Activated T-helper 2 cell treated with anti-CD3 and anti-CD28 coated beads, Interferon-gamma antibody, Interleukin-2, Interleukin-4, amounts not matched to agents 10 μg/mL and 5 μg/mL and 100 μg/mL, durations not matched to agents 14 hours and 24 hours and 36 hours (primary cell): ENCODE results near the gene DYNC1LI1. TPM values are rescaled to one million over a fixed set of nuclear protein-coding genes. Genes with fewer than 3 reads are reported as not detected.

Experiments used
- DNase-seq: peaks from one replicate; pipeline ENCODE4 v3.0.0; 2021; ENCODE audit warnings: low spot score
- H3K27ac Mint-ChIP-seq: one replicate; pipeline ENCODE4 v1.8.0; 2021; ENCODE audit warnings: mixed read lengths
- H3K27me3 Mint-ChIP-seq: one replicate; pipeline ENCODE4 v1.8.0; 2021; ENCODE audit warnings: low read depth, mixed read lengths
- H3K36me3 Mint-ChIP-seq: one replicate; pipeline ENCODE4 v1.8.0; 2021; ENCODE audit warnings: low read depth, mixed read lengths
- H3K4me1 Mint-ChIP-seq: one replicate; pipeline ENCODE4 v1.8.0; 2021; ENCODE audit warnings: low read depth, mixed read lengths
- H3K4me3 Mint-ChIP-seq: one replicate; pipeline ENCODE4 v1.8.0; 2021; ENCODE audit warnings: low read depth, mild to moderate bottlenecking, moderate library complexity, mixed read lengths
- H3K9me3 Mint-ChIP-seq: one replicate; pipeline ENCODE4 v1.8.0; 2021; ENCODE audit warnings: mixed read lengths
- intact Hi-C: fragments of 100-400 bp; cut with micrococcal nuclease; formaldehyde crosslinking; loops from one replicate; pipeline ENCODE4 v1.15.1; 2023
- total RNA-seq: library from RNA; stranded (reverse); gene quantifications from 2 replicates; pipeline ENCODE4 v1.2.3, GENCODE V29; 2022

DYNC1LI1 gene
- total RNA-seq, 1 donor from 2014 or later: 38.2 TPM

GRCh38 chr3:32493437-32494414 lies 76.9 kb downstream of the DYNC1LI1 start:
- H3K27ac Mint-ChIP-seq: no peak overlapping the region
- peaks cover 4% of the 10 kb centered on the region for H3K9me3 Mint-ChIP-seq

GRCh38 chr3:32492684-32493436 lies 77.8 kb downstream of the DYNC1LI1 start:
- no peak overlapping the region for H3K4me3 Mint-ChIP-seq
- peaks cover 11% of the 10 kb centered on the region for H3K4me1 Mint-ChIP-seq
- H3K27me3 Mint-ChIP-seq: no peaks in the 10 kb centered on the region
- H3K9me3 Mint-ChIP-seq: peaks cover 4% of the 10 kb centered on the region
- no peak overlapping the region for H3K27ac Mint-ChIP-seq
- H3K36me3 Mint-ChIP-seq: peaks cover 25% of the 10 kb centered on the region
- no peak for DNase-seq
- intact Hi-C loops: no loop called here

More at GRCh38 chr3:32493437-32494414, 76.9 kb downstream of the DYNC1LI1 start:
- H3K27me3 Mint-ChIP-seq: no peaks in the 10 kb centered on the region
- H3K36me3 Mint-ChIP-seq: peaks cover 21% of the 10 kb centered on the region
- peaks cover 16% of the 10 kb centered on the region for H3K4me1 Mint-ChIP-seq
- intact Hi-C loops: loop anchor here (2.0 kb wide), 1 partner anchor 25 kb away; no protein-coding TSS in a partner anchor
- DNase-seq: no peak
- H3K4me3 Mint-ChIP-seq: no peak overlapping the region

GRCh38 chr3:32488474-32489008 lies 82.1 kb downstream of the DYNC1LI1 start:
- no peak for DNase-seq
- no peak overlapping the region for H3K4me3 Mint-ChIP-seq
- H3K4me1 Mint-ChIP-seq: peaks cover 12% of the 10 kb centered on the region
- intact Hi-C loops: no loop called here
- H3K27ac Mint-ChIP-seq: peak overlapping the region; percentile 49
- H3K27me3 Mint-ChIP-seq: no peaks in the 10 kb centered on the region
- no peaks in the 10 kb centered on the region for H3K9me3 Mint-ChIP-seq
- H3K36me3 Mint-ChIP-seq: peaks cover 39% of the 10 kb centered on the region

GRCh38 chr3:32487781-32488473 lies 82.7 kb downstream of the DYNC1LI1 start:
- no peak overlapping the region for H3K4me3 Mint-ChIP-seq
- no peaks in the 10 kb centered on the region for H3K27me3 Mint-ChIP-seq
- peak overlapping the region; percentile 49 for H3K27ac Mint-ChIP-seq
- peaks cover 15% of the 10 kb centered on the region for H3K4me1 Mint-ChIP-seq
- no peak for DNase-seq
- no peaks in the 10 kb centered on the region for H3K9me3 Mint-ChIP-seq
- peaks cover 42% of the 10 kb centered on the region for H3K36me3 Mint-ChIP-seq
- intact Hi-C loops: no loop called here

GRCh38 chr3:32484436-32484835 lies 86.2 kb downstream of the DYNC1LI1 start:
- Mint-ChIP-seq H3K36me3 (peaks cover 71% of the 10 kb centered on the region), H3K27ac (no peak overlapping the region), H3K4me3 (no peak overlapping the region), H3K27me3 (no peaks in the 10 kb centered on the region), H3K4me1 (peaks cover 25% of the 10 kb centered on the region), H3K9me3 (no peaks in the 10 kb centered on the region)
- intact Hi-C loops: no loop called here
- no peak for DNase-seq

- no peaks in the 10 kb centered on the region for H3K9me3 Mint-ChIP-seq
- H3K4me1 Mint-ChIP-seq: peaks cover 25% of the 10 kb centered on the region
Measured at GRCh38 chr3:32483772-32484171, 86.9 kb downstream of the DYNC1LI1 start.

GRCh38 chr3:32482693-32483092 lies 88.0 kb downstream of the DYNC1LI1 start:
- no peak for DNase-seq
- no peak overlapping the region for H3K4me3 Mint-ChIP-seq
- H3K9me3 Mint-ChIP-seq: no peaks in the 10 kb centered on the region
- peaks cover 76% of the 10 kb centered on the region for H3K36me3 Mint-ChIP-seq
- intact Hi-C loops: no loop called here
- peaks cover 29% of the 10 kb centered on the region for H3K4me1 Mint-ChIP-seq
- no peak overlapping the region for H3K27ac Mint-ChIP-seq
- H3K27me3 Mint-ChIP-seq: no peaks in the 10 kb centered on the region

More at GRCh38 chr3:32483772-32484171, 86.9 kb downstream of the DYNC1LI1 start:
- no peak overlapping the region for H3K27ac Mint-ChIP-seq
- no peaks in the 10 kb centered on the region for H3K27me3 Mint-ChIP-seq
- DNase-seq: no peak
- no peak overlapping the region for H3K4me3 Mint-ChIP-seq
- intact Hi-C loops: no loop called here
- peaks cover 77% of the 10 kb centered on the region for H3K36me3 Mint-ChIP-seq

- H3K4me3 Mint-ChIP-seq: no peak overlapping the region
- peaks cover 30% of the 10 kb centered on the region for H3K4me1 Mint-ChIP-seq
- no peaks in the 10 kb centered on the region for H3K9me3 Mint-ChIP-seq
- no peak for DNase-seq
- H3K27me3 Mint-ChIP-seq: no peaks in the 10 kb centered on the region
- H3K36me3 Mint-ChIP-seq: peaks cover 77% of the 10 kb centered on the region
- peak overlapping the region; percentile 21 for H3K27ac Mint-ChIP-seq
- intact Hi-C loops: no loop called here
Measured at GRCh38 chr3:32481791-32482631, 88.6 kb downstream of the DYNC1LI1 start.

GRCh38 chr3:32480604-32481003 lies 90.1 kb downstream of the DYNC1LI1 start:
- DNase-seq: no peak
- peaks cover 27% of the 10 kb centered on the region for H3K4me1 Mint-ChIP-seq
- H3K27ac Mint-ChIP-seq: no peak overlapping the region
- H3K9me3 Mint-ChIP-seq: no peaks in the 10 kb centered on the region
- peaks cover 81% of the 10 kb centered on the region for H3K36me3 Mint-ChIP-seq
- no peak overlapping the region for H3K4me3 Mint-ChIP-seq
- intact Hi-C loops: no loop called here
- H3K27me3 Mint-ChIP-seq: no peaks in the 10 kb centered on the region
